A549 (cell line): ENCODE data around the gene SMARCA5. TPM values are rescaled to one million over a fixed set of nuclear protein-coding genes. Genes with fewer than 3 reads are reported as not detected.

Experiments
- ATAC-seq, 2 experiments: fragments of 200-7000 bp in 1 of 2; fragments of >200 bp in 1 of 2; cut with Nextera tagmentation in 1 of 2; cut with Tn5 transposase in 1 of 2; 3 replicates each; pipeline versions ENCODE4 v1.8.0 to v1.9.1; 2018 to 2020; ENCODE audit warnings: mild to moderate bottlenecking in 1 of 2, moderate library complexity in 1 of 2
- CTCF ChIA-PET: fragments of 300-600 bp; sonication (Branson Sonifier 250); formaldehyde crosslinking; extraction: SDS; loops from one replicate; lab custom pipeline; 2021; ENCODE audit warnings: antibody characterized with exemption, inconsistent platforms; lab: Yijun Ruan, JAX
- POLR2A ChIA-PET: fragments of 350-600 bp; formaldehyde crosslinking; extraction: SDS; loops from one replicate; lab custom pipeline; 2021; ENCODE audit warnings: antibody characterized with exemption, inconsistent platforms; lab: Yijun Ruan, JAX
- DNase-seq, 2 experiments: peaks; one replicate each; pipeline versions ENCODE4 v3.0.0 to v3.0.0-alpha.2; 2011 to 2016; ENCODE audit warnings: low read depth in 1 of 2, low spot score in 1 of 2
- FAIRE-seq: peaks from 2 replicates; lab custom pipeline; 2011; peaks lifted over from hg19 to GRCh38; lab: Jason Lieb, UNC
- H3K27ac ChIP-seq, 2 experiments: fragments of >200 bp; sonication (Bioruptor Twin); formaldehyde crosslinking; 3 replicates each; pipeline ENCODE4 v1.5.1; 2016 to 2017
- H3K4me1 ChIP-seq: fragments of >200 bp; sonication (Bioruptor Twin); formaldehyde crosslinking; 3 replicates; pipeline ENCODE4 v1.6.1; 2016
- H3K4me2 ChIP-seq: fragments of >200 bp; sonication (Bioruptor Twin); formaldehyde crosslinking; 3 replicates; pipeline ENCODE4 v1.6.1; 2016
- H3K4me3 ChIP-seq: fragments of >200 bp; sonication (Bioruptor Twin); formaldehyde crosslinking; 3 replicates; pipeline ENCODE4 v1.5.1; 2016
- H3K9me3 ChIP-seq: fragments of >200 bp; sonication (Bioruptor Twin); formaldehyde crosslinking; 3 replicates; pipeline ENCODE4 v1.6.1; 2016
- CBX2 ChIP-seq: fragments of 200-600 bp; sonication (generic); IDR thresholded peaks from 2 replicates; pipeline ENCODE4 v1.6.1; 2016; ENCODE audit warnings: low read depth, mild to moderate bottlenecking, borderline replicate concordance
- CHD2 ChIP-seq: fragments of 150-350 bp; IDR thresholded peaks from 2 replicates; pipeline ENCODE4 v1.6.1; 2014; ENCODE audit warnings: low read length; ENCODE audit not compliant: partially characterized antibody
- CHD4 ChIP-seq: fragments of 200-600 bp; sonication (generic); IDR thresholded peaks from 2 replicates; pipeline ENCODE4 v1.6.1; 2016; ENCODE audit warnings: antibody characterized with exemption, mild to moderate bottlenecking, borderline replicate concordance
- EHMT2 ChIP-seq: fragments of 200-600 bp; sonication (generic); IDR thresholded peaks from 2 replicates; pipeline ENCODE4 v1.6.1; 2016; ENCODE audit warnings: antibody characterized with exemption, low read depth, mild to moderate bottlenecking, moderate library complexity
- EP300 ChIP-seq, 2 experiments: fragments of >200 bp; sonication (Bioruptor Twin); formaldehyde crosslinking; IDR thresholded peaks; 2 replicates in 1 of 2; 3 replicates in 1 of 2; pipeline ENCODE4 v1.6.1; 2016 to 2017
- FOSL2 ChIP-seq, 2 experiments: fragments of 450-650 bp in 1 of 2; fragments of >200 bp in 1 of 2; sonication (Bioruptor Twin) in 1 of 2; formaldehyde crosslinking; IDR thresholded peaks; 2 replicates each; pipeline versions ENCODE4 v1.5.0 to v1.6.1; 2016 to 2020; ENCODE audit warnings: mild to moderate bottlenecking in 1 of 2, moderate library complexity in 1 of 2
- FOXS1 ChIP-seq: fragments of 250-450 bp; sonication (Bioruptor Pico); IDR thresholded peaks from 2 replicates; pipeline ENCODE4 v1.5.0; 2020; ENCODE audit warnings: mild to moderate bottlenecking, moderate library complexity
- HEYL ChIP-seq: fragments of 250-450 bp; sonication (Bioruptor Pico); IDR thresholded peaks from 2 replicates; pipeline ENCODE4 v1.8.0; 2021; ENCODE audit warnings: mild to moderate bottlenecking, moderate library complexity
- HOXA7 ChIP-seq: fragments of 250-450 bp; sonication (Bioruptor Pico); IDR thresholded peaks from 2 replicates; pipeline ENCODE4 v1.5.0; 2020; ENCODE audit warnings: mild to moderate bottlenecking, moderate library complexity
- HOXB5 ChIP-seq: fragments of 250-450 bp; sonication (Bioruptor Pico); IDR thresholded peaks from 2 replicates; pipeline ENCODE4 v1.5.0; 2020; ENCODE audit warnings: mild to moderate bottlenecking, moderate library complexity
- JUNB ChIP-seq: fragments of >200 bp; sonication (Bioruptor Twin); formaldehyde crosslinking; IDR thresholded peaks from 2 replicates; pipeline ENCODE4 v1.6.1; 2016
- KDM1A ChIP-seq: fragments of 200-600 bp; sonication (generic); IDR thresholded peaks from 2 replicates; pipeline ENCODE4 v1.6.1; 2016; ENCODE audit warnings: low read depth, mild to moderate bottlenecking
- MAZ ChIP-seq: fragments of 150-350 bp; IDR thresholded peaks from 2 replicates; pipeline ENCODE4 v1.6.1; 2014; ENCODE audit warnings: antibody characterized with exemption, low read depth, low read length, borderline replicate concordance
- NPAS2 ChIP-seq: fragments of 250-450 bp; sonication (Bioruptor Pico); IDR thresholded peaks from 2 replicates; pipeline ENCODE4 v1.8.0; 2022; ENCODE audit warnings: mild to moderate bottlenecking, moderate library complexity, borderline replicate concordance
- POLR2A ChIP-seq: IDR thresholded peaks from 2 replicates; pipeline ENCODE4 v1.6.1; 2012; ENCODE audit warnings: mild to moderate bottlenecking, low read length
- POLR2AphosphoS2 ChIP-seq: conservative IDR thresholded peaks from 2 replicates; pipeline ENCODE4 v1.6.1; 2012; ENCODE audit warnings: low read length, improper control_type of control experiment, inconsistent platforms
- RAD21 ChIP-seq, 2 experiments: fragments of >200 bp in 1 of 2; sonication (Bioruptor Twin) in 1 of 2; formaldehyde crosslinking in 1 of 2; IDR thresholded peaks in 1 of 2; conservative IDR thresholded peaks in 1 of 2; 2 replicates in 1 of 2; 3 replicates in 1 of 2; pipeline ENCODE4 v1.6.1; 2012 to 2018; ENCODE audit warnings: inconsistent platforms in 1 of 2
- RARB ChIP-seq: fragments of 250-450 bp; sonication (Bioruptor Pico); IDR thresholded peaks from 2 replicates; pipeline ENCODE4 v1.8.0; 2021; ENCODE audit warnings: mild to moderate bottlenecking, moderate library complexity
- RFX5 ChIP-seq: fragments of 450-650 bp; IDR thresholded peaks from 2 replicates; pipeline ENCODE4 v1.7.1; 2014; ENCODE audit warnings: antibody characterized with exemption, mild to moderate bottlenecking, moderate library complexity
- TFCP2L1 ChIP-seq: fragments of 250-450 bp; sonication (Bioruptor Pico); IDR thresholded peaks from 2 replicates; pipeline ENCODE4 v1.5.0; 2021; ENCODE audit warnings: mild to moderate bottlenecking
- TP53 ChIP-seq: fragments of 250-450 bp; sonication (Bioruptor Pico); IDR thresholded peaks from 2 replicates; pipeline ENCODE4 v1.5.0; 2021; ENCODE audit warnings: mild to moderate bottlenecking, moderate library complexity
- ZFP36 ChIP-seq: fragments of 450-650 bp; IDR thresholded peaks from 2 replicates; pipeline ENCODE4 v1.6.1; 2014; ENCODE audit warnings: borderline replicate concordance; ENCODE audit not compliant: partially characterized antibody
- ZNF302 ChIP-seq: fragments of 250-450 bp; sonication (Bioruptor Pico); IDR thresholded peaks from 2 replicates; pipeline ENCODE4 v1.9.0; 2021; ENCODE audit warnings: inconsistent platforms, mild to moderate bottlenecking, moderate library complexity
- ZSCAN20 ChIP-seq: fragments of 250-450 bp; sonication (Bioruptor Pico); IDR thresholded peaks from 2 replicates; pipeline ENCODE4 v1.8.0; 2022; ENCODE audit warnings: mild to moderate bottlenecking, moderate library complexity
- WGBS: methylation state at CpG from one replicate; pipeline ENCODE4 v1.1.6; 2017; ENCODE audit errors: missing lambda C conversion rate; 5-methylcytosine and 5-hydroxymethylcytosine counted together
- polyA minus RNA-seq: library from RNA; depleted of rRNA, polyadenylated mRNA; stranded (reverse); fragments of >200 nt; gene quantifications from 2 replicates; pipeline ENCODE4 v1.2.3, GENCODE V29; 2011; rRNA and poly(A)+ RNA removed
- polyA plus RNA-seq, 4 experiments: library from polyadenylated mRNA; depleted of rRNA in 3 of 4; stranded (reverse); fragments of >200 nt; fragmentation: RNase III in 1 of 4; extraction: RNeasy Plus Mini Kit Qiagen cat#74134 plus additional on column Dnase treatment in 1 of 4; gene quantifications; 2 replicates in 3 of 4; 3 replicates in 1 of 4; pipeline ENCODE4 v1.2.3, GENCODE V29; 2011 to 2017
- TF ChIP-seq, protein P1 (sequence below): IDR thresholded peaks from 2 replicates; pipeline ENCODE4 v1.6.1; 2012
- TF ChIP-seq, protein P2 (sequence below): fragments of >200 bp; sonication (Bioruptor Twin); formaldehyde crosslinking; IDR thresholded peaks from 3 replicates; pipeline ENCODE4 v1.6.1; 2016
- TF ChIP-seq, protein P3 (sequence below): fragments of >200 bp; sonication (Bioruptor Twin); formaldehyde crosslinking; IDR thresholded peaks from 3 replicates; pipeline ENCODE4 v1.5.1; 2016
- TF ChIP-seq, protein P4 (sequence below): fragments of 150-350 bp; IDR thresholded peaks from 2 replicates; pipeline ENCODE4 v1.6.1; 2014; ENCODE audit warnings: low read depth, mild to moderate bottlenecking, low read length
- TF ChIP-seq, protein P5 (sequence below): IDR thresholded peaks from 2 replicates; pipeline ENCODE4 v1.6.1; 2012; ENCODE audit warnings: low read depth, borderline replicate concordance

SMARCA5 gene, protein sequence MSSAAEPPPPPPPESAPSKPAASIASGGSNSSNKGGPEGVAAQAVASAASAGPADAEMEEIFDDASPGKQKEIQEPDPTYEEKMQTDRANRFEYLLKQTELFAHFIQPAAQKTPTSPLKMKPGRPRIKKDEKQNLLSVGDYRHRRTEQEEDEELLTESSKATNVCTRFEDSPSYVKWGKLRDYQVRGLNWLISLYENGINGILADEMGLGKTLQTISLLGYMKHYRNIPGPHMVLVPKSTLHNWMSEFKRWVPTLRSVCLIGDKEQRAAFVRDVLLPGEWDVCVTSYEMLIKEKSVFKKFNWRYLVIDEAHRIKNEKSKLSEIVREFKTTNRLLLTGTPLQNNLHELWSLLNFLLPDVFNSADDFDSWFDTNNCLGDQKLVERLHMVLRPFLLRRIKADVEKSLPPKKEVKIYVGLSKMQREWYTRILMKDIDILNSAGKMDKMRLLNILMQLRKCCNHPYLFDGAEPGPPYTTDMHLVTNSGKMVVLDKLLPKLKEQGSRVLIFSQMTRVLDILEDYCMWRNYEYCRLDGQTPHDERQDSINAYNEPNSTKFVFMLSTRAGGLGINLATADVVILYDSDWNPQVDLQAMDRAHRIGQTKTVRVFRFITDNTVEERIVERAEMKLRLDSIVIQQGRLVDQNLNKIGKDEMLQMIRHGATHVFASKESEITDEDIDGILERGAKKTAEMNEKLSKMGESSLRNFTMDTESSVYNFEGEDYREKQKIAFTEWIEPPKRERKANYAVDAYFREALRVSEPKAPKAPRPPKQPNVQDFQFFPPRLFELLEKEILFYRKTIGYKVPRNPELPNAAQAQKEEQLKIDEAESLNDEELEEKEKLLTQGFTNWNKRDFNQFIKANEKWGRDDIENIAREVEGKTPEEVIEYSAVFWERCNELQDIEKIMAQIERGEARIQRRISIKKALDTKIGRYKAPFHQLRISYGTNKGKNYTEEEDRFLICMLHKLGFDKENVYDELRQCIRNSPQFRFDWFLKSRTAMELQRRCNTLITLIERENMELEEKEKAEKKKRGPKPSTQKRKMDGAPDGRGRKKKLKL
- 19.2 and 22.2 TPM in 2 replicates for polyA plus RNA-seq (2011; rRNA removed)
- polyA plus RNA-seq (2012; cell fraction: cytosol; rRNA removed) = 5.5 and 5.7 TPM in 2 replicates
- 6.6 and 7.0 TPM in 2 replicates for polyA plus RNA-seq (2012; cell fraction: nucleus; rRNA removed)
- polyA plus RNA-seq (2017; fragmentation: RNase III; extraction: RNeasy Plus Mini Kit Qiagen cat#74134 plus additional on column Dnase treatment) = 30.2 to 35.1 TPM (median 33.4 TPM) in 3 replicates
- polyA minus RNA-seq = 13.3 and 13.9 TPM in 2 replicates

DNA sequence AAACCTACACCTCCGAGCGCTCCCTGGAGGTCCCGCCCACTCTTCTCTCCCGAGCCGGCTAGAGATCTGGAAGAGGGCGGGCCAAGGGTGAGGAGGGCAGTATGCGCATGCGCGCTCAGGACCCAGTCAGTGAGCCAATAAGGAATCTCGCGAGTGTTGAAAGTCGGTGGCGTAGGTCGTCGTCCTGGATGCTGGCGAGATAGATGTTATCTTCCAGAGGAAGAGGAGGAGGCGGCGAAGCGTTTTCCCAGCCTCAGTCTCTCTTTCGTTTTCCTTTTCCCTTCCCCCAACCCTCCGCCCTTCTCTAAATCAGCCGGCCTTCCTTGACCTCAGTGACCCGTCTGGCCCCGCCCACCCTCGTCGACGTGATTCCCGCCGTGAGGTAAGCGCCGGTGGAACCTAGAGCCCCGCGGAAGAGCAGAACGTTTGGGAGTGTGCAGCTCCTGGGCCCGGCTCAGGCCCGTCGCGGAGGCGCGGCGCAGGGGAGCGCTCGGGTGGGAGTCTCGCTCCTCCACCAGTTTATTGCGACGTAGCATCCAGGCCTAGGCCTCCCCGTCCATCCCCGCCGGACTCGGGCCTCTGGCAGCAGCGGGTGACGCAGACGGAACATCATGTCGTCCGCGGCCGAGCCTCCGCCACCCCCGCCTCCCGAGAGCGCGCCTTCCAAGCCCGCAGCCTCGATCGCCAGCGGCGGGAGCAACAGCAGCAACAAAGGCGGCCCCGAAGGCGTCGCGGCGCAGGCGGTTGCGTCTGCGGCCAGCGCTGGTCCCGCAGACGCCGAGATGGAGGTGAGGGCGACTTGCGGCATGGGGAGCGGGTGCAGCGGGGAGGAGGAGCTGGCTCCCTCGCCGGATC lies at the start of gene SMARCA5:
Gene SMARCA5 (plus strand): TSS at position 389 of the 855 bp plus-strand sequence. CDS start 223 bp downstream, at position 612.
- FAIRE-seq = no peak
- ATAC-seq = peak; percentile 90 to 93
- Histone ChIP-seq H3K4me3 (peak within 1 kb of the TSS; percentile 97), H3K4me1 (peaks cover 25% of the 10 kb centered on the region), H3K4me2 (peak within 1 kb of the TSS; percentile 87), H3K27ac (peak within 1 kb of the TSS; percentile 90 to 98), H3K9me3 (no peaks in the 10 kb centered on the region)
- CTCF ChIA-PET = interaction anchor here (1.1 to 2.1 kb wide), 2 partner anchors 10 to 18 kb away, joined by 3 to 6 read pairs; no protein-coding TSS in a partner anchor
- peak; percentile 87 to 97 for DNase-seq
- 2% methylated on average over 26 of the region's 86 CpGs for WGBS
- POLR2A ChIA-PET = no interaction called here
- TF ChIP-seq TFCP2L1 (CRISPR knock-in tag) (no peak), CHD2 (peak; percentile 92), JUNB (no peak), CHD4 (no peak), ZSCAN20 (CRISPR knock-in tag) (no peak), TP53 (no peak), RAD21 (conservative IDR thresholded peaks at IDR 0.05 in 1 of 2, IDR thresholded peaks at IDR 0.05 in 1 of 2) (no peak), CBX2 (no peak), KDM1A (no peak), POLR2A (peak; percentile 59), POLR2AphosphoS2 (no peak), ZFP36 (no peak), ZNF302 (CRISPR knock-in tag) (no peak), HEYL (CRISPR knock-in tag) (no peak), FOXS1 (CRISPR knock-in tag) (no peak), MAZ (no peak), RFX5 (no peak), EHMT2 (no peak), NPAS2 (no peak), HOXA7 (CRISPR knock-in tag) (no peak), HOXB5 (CRISPR knock-in tag) (no peak), FOSL2 (IDR thresholded peaks at IDR 0.05) (no peak), FOSL2 (CRISPR knock-in tag; IDR thresholded peaks at IDR 0.05) (0 out of 2 replicates have a peak, but pooled peaks have one; percentile 11), RARB (CRISPR knock-in tag) (no peak), EP300 (IDR thresholded peaks at IDR 0.05) (no peak)
- TF ChIP-seq, protein P1, sequence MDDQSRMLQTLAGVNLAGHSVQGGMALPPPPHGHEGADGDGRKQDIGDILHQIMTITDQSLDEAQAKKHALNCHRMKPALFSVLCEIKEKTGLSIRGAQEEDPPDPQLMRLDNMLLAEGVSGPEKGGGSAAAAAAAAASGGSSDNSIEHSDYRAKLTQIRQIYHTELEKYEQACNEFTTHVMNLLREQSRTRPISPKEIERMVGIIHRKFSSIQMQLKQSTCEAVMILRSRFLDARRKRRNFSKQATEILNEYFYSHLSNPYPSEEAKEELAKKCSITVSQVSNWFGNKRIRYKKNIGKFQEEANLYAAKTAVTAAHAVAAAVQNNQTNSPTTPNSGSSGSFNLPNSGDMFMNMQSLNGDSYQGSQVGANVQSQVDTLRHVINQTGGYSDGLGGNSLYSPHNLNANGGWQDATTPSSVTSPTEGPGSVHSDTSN = no peak
- TF ChIP-seq, protein P2, sequence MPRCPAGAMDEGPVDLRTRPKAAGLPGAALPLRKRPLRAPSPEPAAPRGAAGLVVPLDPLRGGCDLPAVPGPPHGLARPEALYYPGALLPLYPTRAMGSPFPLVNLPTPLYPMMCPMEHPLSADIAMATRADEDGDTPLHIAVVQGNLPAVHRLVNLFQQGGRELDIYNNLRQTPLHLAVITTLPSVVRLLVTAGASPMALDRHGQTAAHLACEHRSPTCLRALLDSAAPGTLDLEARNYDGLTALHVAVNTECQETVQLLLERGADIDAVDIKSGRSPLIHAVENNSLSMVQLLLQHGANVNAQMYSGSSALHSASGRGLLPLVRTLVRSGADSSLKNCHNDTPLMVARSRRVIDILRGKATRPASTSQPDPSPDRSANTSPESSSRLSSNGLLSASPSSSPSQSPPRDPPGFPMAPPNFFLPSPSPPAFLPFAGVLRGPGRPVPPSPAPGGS = peak; percentile 62; the same call in 1 of the 3 replicates
- TF ChIP-seq, protein P3, sequence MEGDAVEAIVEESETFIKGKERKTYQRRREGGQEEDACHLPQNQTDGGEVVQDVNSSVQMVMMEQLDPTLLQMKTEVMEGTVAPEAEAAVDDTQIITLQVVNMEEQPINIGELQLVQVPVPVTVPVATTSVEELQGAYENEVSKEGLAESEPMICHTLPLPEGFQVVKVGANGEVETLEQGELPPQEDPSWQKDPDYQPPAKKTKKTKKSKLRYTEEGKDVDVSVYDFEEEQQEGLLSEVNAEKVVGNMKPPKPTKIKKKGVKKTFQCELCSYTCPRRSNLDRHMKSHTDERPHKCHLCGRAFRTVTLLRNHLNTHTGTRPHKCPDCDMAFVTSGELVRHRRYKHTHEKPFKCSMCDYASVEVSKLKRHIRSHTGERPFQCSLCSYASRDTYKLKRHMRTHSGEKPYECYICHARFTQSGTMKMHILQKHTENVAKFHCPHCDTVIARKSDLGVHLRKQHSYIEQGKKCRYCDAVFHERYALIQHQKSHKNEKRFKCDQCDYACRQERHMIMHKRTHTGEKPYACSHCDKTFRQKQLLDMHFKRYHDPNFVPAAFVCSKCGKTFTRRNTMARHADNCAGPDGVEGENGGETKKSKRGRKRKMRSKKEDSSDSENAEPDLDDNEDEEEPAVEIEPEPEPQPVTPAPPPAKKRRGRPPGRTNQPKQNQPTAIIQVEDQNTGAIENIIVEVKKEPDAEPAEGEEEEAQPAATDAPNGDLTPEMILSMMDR = no peak
- TF ChIP-seq, protein P4, sequence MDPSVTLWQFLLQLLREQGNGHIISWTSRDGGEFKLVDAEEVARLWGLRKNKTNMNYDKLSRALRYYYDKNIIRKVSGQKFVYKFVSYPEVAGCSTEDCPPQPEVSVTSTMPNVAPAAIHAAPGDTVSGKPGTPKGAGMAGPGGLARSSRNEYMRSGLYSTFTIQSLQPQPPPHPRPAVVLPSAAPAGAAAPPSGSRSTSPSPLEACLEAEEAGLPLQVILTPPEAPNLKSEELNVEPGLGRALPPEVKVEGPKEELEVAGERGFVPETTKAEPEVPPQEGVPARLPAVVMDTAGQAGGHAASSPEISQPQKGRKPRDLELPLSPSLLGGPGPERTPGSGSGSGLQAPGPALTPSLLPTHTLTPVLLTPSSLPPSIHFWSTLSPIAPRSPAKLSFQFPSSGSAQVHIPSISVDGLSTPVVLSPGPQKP = no peak
- TF ChIP-seq, protein P5, sequence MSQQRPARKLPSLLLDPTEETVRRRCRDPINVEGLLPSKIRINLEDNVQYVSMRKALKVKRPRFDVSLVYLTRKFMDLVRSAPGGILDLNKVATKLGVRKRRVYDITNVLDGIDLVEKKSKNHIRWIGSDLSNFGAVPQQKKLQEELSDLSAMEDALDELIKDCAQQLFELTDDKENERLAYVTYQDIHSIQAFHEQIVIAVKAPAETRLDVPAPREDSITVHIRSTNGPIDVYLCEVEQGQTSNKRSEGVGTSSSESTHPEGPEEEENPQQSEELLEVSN = peak; percentile 61; the same call in 1 of the 2 replicates
